SK-N-SH treated with all-trans-retinoic acid at 6 μM for 48 hours (cell line): ENCODE measurements around the gene AUTS2.
A peak's percentile ranks its signal among the peaks of the same experiment; 100 is the strongest.

Experiments used
- ATAC-seq: fragments of 200-7000 bp; cut with Tn5 transposase; 3 replicates; pipeline ENCODE4 v1.9.1; 2020; ENCODE audit warnings: mild to moderate bottlenecking, moderate library complexity
- ARNTL ChIP-seq: fragments of 450-650 bp; formaldehyde crosslinking; IDR thresholded peaks from 2 replicates; pipeline ENCODE4 v1.5.0; 2020; ENCODE audit warnings: low read depth, mild to moderate bottlenecking, moderate library complexity, borderline replicate concordance
- BACH2 ChIP-seq: fragments of 250-450 bp; sonication (Bioruptor Pico); IDR thresholded peaks from 2 replicates; pipeline ENCODE4 v1.9.0; 2021; ENCODE audit warnings: mild to moderate bottlenecking, borderline replicate concordance
- ESRRG ChIP-seq: fragments of 250-450 bp; sonication (Bioruptor Pico); IDR thresholded peaks from 2 replicates; pipeline ENCODE4 v1.6.1; 2021; ENCODE audit warnings: mild to moderate bottlenecking
- ISL1 ChIP-seq: fragments of 250-450 bp; sonication (Bioruptor Pico); IDR thresholded peaks from 2 replicates; pipeline ENCODE4 v2.1.2; 2022; ENCODE audit warnings: mild to moderate bottlenecking, moderate library complexity
- OSR1 ChIP-seq: fragments of 250-450 bp; sonication (Bioruptor Pico); IDR thresholded peaks from 2 replicates; pipeline ENCODE4 v1.8.0; 2022; ENCODE audit warnings: moderate library complexity, mild to moderate bottlenecking, inconsistent platforms
- PATZ1 ChIP-seq: fragments of 250-450 bp; sonication (Bioruptor Pico); IDR thresholded peaks from 2 replicates; pipeline ENCODE4 v1.8.0; 2020; ENCODE audit warnings: mild to moderate bottlenecking, moderate library complexity, borderline replicate concordance
- POU6F1 ChIP-seq: fragments of 250-450 bp; sonication (Bioruptor Pico); IDR thresholded peaks from 2 replicates; pipeline ENCODE4 v1.8.0; 2021; ENCODE audit warnings: low read depth, mild to moderate bottlenecking, moderate library complexity, borderline replicate concordance
- PPARA ChIP-seq: fragments of 250-450 bp; sonication (Bioruptor Pico); IDR thresholded peaks from 2 replicates; pipeline ENCODE4 v1.5.0; 2020; ENCODE audit warnings: mild to moderate bottlenecking, borderline replicate concordance
- RARB ChIP-seq: fragments of 250-450 bp; sonication (Bioruptor Pico); IDR thresholded peaks from 2 replicates; pipeline ENCODE4 v1.8.0; 2021; ENCODE audit warnings: mild to moderate bottlenecking, moderate library complexity
- SNAI2 ChIP-seq: fragments of 250-450 bp; sonication (Bioruptor Pico); IDR thresholded peaks from 2 replicates; pipeline ENCODE4 v1.5.0; 2020; ENCODE audit warnings: mild to moderate bottlenecking, moderate library complexity
- TCF4 ChIP-seq: fragments of 250-450 bp; sonication (Bioruptor Pico); IDR thresholded peaks from 2 replicates; pipeline ENCODE4 v1.8.0; 2021; ENCODE audit warnings: mild to moderate bottlenecking, moderate library complexity, borderline replicate concordance
- TSHZ2 ChIP-seq: fragments of 250-450 bp; sonication (Bioruptor Pico); IDR thresholded peaks from 2 replicates; pipeline ENCODE4 v1.5.0; 2020; ENCODE audit warnings: mild to moderate bottlenecking, moderate library complexity
- ZC3H10 ChIP-seq: fragments of 250-450 bp; sonication (Bioruptor Pico); IDR thresholded peaks from 2 replicates; pipeline ENCODE4 v1.5.1; 2021; ENCODE audit warnings: mild to moderate bottlenecking, moderate library complexity
- ZFP3 ChIP-seq: fragments of 250-450 bp; sonication (Bioruptor Pico); IDR thresholded peaks from 2 replicates; pipeline ENCODE4 v1.5.0; 2020; ENCODE audit warnings: mild to moderate bottlenecking, moderate library complexity
- ZFP30 ChIP-seq: fragments of 450-650 bp; formaldehyde crosslinking; IDR thresholded peaks from 2 replicates; pipeline ENCODE4 v1.5.0; 2022; ENCODE audit warnings: mild to moderate bottlenecking, moderate library complexity
- ZNF565 ChIP-seq: fragments of 450-650 bp; formaldehyde crosslinking; conservative IDR thresholded peaks from 2 replicates; pipeline ENCODE4 v1.5.0; 2020; ENCODE audit warnings: low read depth, mild to moderate bottlenecking, moderate library complexity
- ZNF70 ChIP-seq: fragments of 450-650 bp; formaldehyde crosslinking; IDR thresholded peaks from 2 replicates; pipeline ENCODE4 v1.5.0; 2020; ENCODE audit warnings: mild to moderate bottlenecking, moderate library complexity
- ZNF8 ChIP-seq: fragments of 450-650 bp; formaldehyde crosslinking; IDR thresholded peaks from 2 replicates; pipeline ENCODE4 v1.5.0; 2020; ENCODE audit warnings: mild to moderate bottlenecking, moderate library complexity
- TF ChIP-seq, protein P1 (sequence below): fragments of 250-450 bp; sonication (Bioruptor Pico); IDR thresholded peaks from 2 replicates; pipeline ENCODE4 v1.5.1; 2021; ENCODE audit warnings: mild to moderate bottlenecking, moderate library complexity

AUTS2 gene

GRCh38 chr7:69832356-69832755, 234.1 kb downstream of the AUTS2 start:
- no peak for TF ChIP-seq TSHZ2 (CRISPR knock-in tag)
- no peak for TF ChIP-seq ZNF8
- TF ChIP-seq ZNF565 (CRISPR knock-in tag), result no peak
- TF ChIP-seq RARB (CRISPR knock-in tag), result no peak
- no peak for TF ChIP-seq SNAI2
- no peak for TF ChIP-seq ZFP3
- no peak for ATAC-seq

DNA sequence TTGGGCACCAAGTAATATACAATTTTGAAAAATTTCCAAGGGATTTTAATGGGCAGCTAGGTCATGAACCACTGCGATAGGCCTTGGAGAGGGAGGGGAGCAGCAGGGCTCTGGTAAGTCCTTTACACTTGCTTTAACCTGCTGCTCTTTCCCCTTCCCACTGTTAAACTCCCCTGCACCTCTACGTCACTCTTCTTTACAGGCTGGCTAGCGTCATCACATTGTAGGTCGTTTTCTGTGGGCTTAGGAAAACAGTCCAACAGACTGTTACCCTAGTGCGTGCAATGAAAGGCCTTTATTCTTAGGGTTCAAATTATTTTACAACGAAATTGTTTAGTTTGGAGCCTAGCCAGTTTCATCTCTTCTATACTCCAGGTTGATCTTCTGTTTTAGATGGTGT, 235.7 kb downstream of the AUTS2 start:
- TF ChIP-seq BACH2 (CRISPR knock-in tag), result no peak
- no peak for TF ChIP-seq ZNF8
- no peak for TF ChIP-seq ZC3H10
- no peak for TF ChIP-seq ZNF565 (CRISPR knock-in tag)
- ATAC-seq, result no peak; the same call in 2 of the 3 replicates

DNA sequence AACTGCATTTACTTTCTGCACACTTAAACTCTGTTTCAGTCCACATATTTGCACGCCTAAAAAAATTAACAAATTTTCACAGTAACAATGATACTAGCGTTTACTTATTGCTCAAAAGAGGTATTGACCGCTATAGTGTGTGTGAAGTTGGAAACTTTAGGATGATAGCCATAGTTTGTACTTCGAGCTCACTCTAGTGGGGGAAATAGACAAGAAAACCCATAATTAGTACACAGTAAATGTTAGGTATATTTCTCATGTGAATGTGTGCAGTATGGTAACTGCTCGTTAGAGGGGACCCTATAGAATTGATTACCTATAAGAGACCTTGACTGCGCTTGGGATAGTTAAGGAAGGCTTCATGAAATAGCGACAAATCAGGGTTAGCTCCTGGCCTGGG, 238.4 kb downstream of the AUTS2 start:
- TF ChIP-seq TSHZ2 (CRISPR knock-in tag) (no peak), PPARA (CRISPR knock-in tag) (no peak), OSR1 (CRISPR knock-in tag) (no peak), ZC3H10 (no peak), ARNTL (CRISPR knock-in tag) (no peak), TCF4 (CRISPR knock-in tag) (no peak), ZNF70 (CRISPR knock-in tag) (no peak)
- TF ChIP-seq, protein P1, sequence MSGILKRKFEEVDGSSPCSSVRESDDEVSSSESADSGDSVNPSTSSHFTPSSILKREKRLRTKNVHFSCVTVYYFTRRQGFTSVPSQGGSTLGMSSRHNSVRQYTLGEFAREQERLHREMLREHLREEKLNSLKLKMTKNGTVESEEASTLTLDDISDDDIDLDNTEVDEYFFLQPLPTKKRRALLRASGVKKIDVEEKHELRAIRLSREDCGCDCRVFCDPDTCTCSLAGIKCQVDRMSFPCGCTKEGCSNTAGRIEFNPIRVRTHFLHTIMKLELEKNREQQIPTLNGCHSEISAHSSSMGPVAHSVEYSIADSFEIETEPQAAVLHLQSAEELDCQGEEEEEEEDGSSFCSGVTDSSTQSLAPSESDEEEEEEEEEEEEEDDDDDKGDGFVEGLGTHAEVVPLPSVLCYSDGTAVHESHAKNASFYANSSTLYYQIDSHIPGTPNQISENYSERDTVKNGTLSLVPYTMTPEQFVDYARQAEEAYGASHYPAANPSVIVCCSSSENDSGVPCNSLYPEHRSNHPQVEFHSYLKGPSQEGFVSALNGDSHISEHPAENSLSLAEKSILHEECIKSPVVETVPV (CRISPR knock-in tag), result no peak
- no peak for ATAC-seq

DNA sequence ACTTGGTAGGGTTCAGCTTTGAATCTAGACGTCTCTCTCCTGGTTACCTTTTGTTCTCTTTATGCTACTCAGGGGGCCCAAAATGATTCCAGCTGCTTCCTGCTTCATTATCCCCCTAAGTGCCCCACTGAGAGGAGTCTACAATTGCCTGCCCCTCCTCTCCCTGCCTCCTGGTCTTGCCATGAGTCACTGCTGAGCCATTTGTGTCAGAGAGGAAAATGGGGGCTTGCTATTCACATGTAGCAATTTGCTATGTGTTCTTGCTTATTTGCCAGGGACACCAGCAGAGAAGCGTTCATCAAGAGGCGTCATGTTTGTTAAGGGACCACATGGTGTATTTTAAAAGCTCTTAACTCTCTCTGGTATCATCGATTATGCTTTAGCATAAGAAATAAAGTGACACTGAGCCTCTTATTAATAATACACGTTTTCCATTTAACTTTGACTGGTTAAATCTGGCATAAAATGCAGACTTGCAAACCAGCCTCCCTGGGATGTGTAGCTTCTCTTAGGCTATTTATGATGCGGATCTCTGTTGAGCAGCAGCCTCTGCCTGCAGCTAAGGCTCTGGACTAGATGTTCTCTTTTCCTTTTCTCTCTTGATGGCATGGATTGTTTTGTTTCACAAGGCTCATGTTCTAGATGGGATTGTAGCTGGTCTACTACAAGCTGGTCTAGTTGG, 239.3 kb downstream of the AUTS2 start:
- peak; percentile 86 for ATAC-seq
- TF ChIP-seq ISL1 (0 out of 2 replicates have a peak, but pooled peaks have one; percentile 14), ARNTL (CRISPR knock-in tag) (no peak)
- TF ChIP-seq, all 23 proteins: peak for 1

GRCh38 chr7:69839782-69840181, 241.5 kb downstream of the AUTS2 start:
- TF ChIP-seq ISL1 (no peak), ZC3H10 (no peak), ZNF8 (no peak), ZFP3 (no peak)
- ATAC-seq, result no peak

DNA sequence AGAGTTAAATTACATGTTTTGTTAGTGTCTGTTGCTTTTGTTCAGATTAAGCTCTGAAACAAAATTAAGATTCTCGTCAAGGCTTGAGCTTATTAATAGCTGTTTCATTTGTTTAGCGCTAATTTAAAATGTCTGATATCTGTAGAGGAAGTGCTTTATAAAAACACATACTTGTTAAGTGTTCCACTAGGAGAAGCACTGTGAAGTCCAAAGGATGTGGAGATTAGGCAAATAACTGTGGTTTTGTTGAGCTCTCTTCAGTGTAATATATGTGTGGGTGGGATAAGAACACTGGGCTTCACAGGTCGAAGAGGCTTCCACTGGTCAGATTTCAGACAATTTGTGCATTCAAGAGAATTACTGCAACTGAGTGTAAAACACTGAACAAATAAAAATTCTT, 242.0 kb downstream of the AUTS2 start:
- no peak for ATAC-seq
- no peak for TF ChIP-seq ZNF70 (CRISPR knock-in tag)
- TF ChIP-seq ISL1, result no peak

DNA sequence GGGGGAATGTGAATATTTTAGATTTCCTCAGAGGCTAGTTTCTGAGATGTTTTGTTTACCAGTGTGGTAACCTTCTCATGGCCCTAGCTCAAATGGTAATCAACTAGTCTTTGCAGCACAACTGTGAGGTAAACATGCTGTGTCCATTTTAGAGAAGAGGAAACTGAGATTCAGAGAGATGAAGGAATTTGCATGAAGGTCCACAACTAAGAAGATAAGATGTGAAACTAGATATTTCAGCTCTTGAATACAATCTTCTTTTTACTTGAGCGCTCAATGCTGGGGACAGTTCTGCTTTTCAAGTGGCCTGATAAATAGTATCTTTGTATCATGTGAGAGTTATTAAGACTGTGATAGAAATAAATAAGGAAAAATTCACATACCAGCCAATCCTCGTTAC, 245.4 kb downstream of the AUTS2 start:
- no peak for ATAC-seq
- TF ChIP-seq OSR1 (CRISPR knock-in tag) (no peak), ZFP3 (no peak), ZFP30 (no peak), ZNF565 (CRISPR knock-in tag) (no peak), POU6F1 (no peak), ESRRG (CRISPR knock-in tag) (no peak), PATZ1 (CRISPR knock-in tag) (no peak)
- TF ChIP-seq, protein P1 (CRISPR knock-in tag), result no peak
